NCI-H345 treated with DMSO at 0.1 percent for 48 hours (cell line): ENCODE results near the gene MYD88.

Experiments
- DNase-seq: peaks from one replicate; lab custom pipeline; 2025; ENCODE audit not compliant: unreplicated experiment; lab: John Stamatoyannopoulos, UW

MYD88 gene

DNA sequence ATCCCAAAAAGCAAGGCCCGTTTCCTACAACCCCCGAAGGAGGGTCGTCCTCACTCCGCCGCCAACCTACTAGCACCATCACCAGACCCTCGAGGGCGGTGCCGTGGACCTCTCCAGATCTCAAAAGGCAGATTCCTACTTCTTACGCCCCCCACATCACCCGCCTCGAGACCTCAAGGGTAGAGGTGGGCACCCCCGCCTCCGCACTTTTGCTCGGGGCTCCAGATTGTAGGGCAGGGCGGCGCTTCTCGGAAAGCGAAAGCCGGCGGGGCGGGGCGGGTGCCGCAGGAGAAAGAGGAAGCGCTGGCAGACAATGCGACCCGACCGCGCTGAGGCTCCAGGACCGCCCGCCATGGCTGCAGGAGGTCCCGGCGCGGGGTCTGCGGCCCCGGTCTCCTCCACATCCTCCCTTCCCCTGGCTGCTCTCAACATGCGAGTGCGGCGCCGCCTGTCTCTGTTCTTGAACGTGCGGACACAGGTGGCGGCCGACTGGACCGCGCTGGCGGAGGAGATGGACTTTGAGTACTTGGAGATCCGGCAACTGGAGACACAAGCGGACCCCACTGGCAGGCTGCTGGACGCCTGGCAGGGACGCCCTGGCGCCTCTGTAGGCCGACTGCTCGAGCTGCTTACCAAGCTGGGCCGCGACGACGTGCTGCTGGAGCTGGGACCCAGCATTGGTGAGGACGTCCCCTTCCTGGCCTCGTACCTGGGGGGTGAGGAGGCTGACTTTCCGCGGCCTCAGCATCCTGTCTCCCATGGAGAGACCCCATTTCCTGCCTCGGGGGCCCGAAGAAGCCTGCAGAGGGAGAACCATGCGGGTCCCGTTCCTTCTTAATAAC is at the start of gene MYD88:
Gene MYD88 (plus strand): TSS at position 313 of the 842 bp plus-strand sequence. CDS start 40 bp downstream, at position 353.
- DNase-seq, result no peak

DNA sequence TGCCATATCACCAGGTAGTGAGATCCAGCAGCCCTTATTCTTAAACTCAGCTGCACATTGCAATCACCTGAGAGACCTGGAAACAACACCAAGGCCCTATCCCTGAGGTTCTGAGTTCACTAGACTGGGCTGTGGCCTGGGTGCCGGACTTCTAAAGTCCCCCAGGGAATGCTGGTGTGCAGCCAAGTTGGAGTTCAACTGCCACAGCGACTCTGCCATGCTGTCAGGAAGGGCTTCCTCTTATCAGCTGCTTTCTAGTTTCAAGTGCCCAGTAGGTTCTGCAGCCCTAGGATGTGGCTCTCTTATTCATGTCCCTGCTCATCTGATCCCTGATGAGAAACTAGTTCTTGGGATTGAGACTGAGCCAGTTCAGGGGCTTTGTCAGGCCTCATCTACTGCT is 49.3 kb upstream of the MYD88 start:
- no peak for DNase-seq

DNA sequence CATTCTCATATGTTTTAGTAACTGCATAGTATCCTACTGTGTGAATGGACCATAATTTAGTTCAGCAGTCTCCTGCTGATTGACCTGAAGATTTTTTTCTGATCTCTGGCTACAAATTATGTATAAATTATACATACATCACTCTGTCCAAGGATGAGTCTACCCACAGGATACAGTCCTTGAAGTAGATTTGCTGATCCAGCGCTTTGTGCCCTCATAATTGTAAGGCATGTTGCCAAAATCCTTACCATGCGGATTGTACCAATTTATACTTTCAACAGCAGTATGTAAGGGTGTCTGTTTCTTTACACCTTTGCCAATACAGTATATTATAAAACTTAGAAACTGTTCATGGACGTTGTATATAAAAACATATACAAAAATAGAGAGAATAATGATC is 48.0 kb upstream of the MYD88 start:
- no peak for DNase-seq

DNA sequence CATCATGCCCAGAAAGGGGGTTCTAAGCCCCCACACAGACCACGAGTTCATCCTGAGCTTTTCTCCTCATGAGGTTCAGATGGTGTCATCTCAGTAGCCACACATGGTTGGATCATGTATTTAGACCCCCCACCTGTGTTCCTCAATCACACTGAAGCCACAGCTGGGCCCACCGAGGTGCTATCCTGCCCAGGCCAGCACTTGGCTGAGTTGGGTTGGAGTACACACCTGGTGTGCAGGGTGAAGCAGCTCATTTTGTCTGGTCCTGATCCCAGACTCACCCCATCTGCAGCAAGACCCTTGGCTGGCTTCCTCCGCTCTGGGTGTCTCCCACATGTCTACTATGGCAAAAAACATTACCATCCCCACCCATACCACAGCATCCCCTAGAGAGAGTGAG is 43.5 kb upstream of the MYD88 start:
- DNase-seq, result no peak

DNA sequence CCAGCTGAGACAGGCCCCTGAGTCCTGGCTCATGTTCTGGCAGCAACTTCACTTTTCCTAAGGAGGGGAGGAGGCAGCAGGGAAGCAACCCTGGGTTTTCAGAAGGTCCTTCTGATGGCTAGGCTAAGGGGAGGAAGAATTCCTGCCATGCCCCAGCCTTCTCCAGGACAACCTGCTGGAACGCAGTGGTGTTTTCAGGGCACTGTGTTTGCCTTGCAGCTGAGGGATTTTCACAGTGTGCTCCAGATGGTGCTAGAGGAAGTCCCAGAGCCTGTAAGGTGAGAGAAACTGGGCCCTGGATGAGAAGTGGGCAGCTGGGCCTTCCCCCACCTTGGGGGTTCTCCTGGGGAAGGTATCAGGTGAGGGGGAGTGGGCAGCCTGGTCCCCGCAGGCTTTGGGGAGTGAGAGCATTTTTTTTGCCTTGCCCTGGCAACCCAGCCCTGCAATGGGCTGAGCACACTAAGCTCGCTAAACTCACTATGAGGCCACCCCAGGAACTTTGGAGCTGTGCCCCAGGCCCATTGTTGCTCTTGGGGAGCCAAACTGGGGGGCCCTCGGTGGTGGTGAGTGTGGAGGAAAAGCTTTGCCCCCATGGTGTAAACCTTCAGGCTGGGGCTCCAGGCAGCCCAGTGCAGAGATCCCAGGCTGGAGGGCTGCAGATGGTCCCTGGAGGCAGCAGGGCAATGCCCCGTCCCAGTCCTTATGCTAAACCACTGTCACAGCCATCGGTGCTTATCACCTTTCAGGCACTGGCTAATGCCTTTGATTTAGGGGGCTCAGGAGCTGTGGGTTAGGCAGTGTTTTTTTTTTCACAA is 42.6 kb upstream of the MYD88 start:
- no peak for DNase-seq

DNA sequence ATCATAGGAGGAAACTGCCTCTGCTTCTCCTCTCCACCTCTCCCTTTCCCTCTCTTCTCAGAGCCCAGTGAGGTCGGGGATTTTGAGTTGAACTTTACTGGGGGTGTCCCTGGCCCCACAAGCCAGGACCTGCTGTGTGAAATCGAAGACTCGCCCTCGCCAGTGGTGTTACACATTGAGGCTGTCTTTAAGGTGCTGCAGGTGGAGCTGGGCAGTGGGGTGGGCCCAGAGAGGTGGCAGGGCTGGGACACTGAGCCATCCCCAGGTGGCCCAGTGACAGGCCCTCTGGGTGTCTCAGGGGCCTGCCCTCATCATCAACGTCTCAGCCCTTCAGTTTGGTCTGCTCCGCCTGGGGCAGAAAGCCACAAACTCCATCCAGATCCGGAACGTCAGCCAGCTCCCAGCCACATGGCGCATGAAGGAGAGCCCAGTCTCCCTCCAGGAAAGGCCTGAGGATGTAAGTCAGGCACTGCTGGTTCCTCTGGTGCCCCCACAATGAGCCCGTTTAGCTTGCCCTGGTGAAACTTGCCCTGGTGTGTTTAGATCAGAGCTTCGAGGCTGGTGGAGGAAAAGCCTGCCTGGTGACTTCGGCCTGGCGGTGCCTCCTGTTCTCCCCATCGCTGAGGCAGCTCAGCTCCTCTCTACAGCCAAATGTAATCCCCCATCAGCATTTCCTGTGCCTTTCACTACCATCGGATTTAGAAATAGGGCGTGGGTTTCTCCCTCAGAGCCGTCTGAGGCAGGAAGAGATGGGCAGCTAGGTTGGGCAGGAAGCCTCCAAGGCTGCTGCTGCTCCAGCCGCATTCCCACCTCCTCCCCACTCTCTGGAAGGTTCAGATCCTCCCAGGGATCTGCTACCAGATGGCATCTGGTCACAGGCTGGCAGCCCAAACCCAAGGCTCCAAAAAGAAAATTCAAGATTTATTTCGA is 40.8 kb upstream of the MYD88 start:
- no peak for DNase-seq

DNA sequence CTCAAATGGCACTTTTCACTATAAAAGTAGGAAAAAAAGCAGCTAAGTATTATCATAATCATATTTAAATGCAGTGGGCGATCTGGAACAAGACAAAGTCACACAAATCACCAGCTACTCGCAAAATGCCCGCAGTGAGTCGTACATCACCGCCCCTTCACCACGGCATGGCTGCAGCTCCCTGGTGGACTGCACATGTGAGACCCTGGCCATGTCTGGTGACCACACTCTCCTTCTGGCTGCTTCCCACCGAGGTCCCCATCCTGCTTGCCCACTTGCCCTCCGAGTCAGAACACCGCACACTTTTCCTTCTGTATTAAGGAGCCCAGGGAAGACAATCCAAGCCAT is 40.1 kb upstream of the MYD88 start:
- DNase-seq, result no peak

DNA sequence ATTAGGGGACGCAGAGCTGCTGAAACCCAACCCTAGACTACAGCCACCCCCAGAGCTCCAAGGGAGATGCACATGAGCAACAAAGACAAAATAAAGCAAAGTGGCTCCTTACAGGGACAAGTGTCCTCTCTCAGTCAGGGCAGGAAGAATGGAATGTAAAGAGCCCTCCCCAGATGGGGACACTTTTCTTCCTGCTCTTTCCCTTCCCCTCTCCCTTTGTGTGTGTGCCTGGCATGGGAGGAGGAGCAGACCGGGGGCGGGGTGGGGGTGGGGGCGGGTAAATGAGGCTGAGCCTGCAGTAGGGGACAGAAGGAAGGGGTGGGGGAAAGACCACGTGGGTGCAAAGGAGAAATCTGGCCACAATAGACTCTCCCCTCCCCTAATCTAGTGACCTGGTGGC is 38.9 kb upstream of the MYD88 start:
- DNase-seq, result no peak

DNA sequence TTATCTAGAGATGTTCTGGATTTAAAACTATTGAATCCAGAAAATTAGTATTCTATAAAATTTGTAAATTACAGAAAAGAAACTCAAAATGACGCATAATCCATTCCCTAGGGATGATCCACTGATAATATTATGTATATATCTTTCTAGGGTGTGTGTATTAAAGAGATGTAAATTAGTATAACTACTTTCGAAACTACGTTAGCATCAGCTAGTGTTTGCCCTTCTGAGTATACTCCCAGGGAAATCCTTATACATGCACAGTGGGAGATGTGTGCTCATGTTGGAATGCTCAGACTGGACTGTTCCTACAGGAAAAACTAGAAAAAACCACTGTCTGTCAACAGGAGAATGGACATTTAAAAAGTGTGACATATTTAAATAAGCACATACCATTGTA is 38.0 kb upstream of the MYD88 start:
- DNase-seq, result no peak

DNA sequence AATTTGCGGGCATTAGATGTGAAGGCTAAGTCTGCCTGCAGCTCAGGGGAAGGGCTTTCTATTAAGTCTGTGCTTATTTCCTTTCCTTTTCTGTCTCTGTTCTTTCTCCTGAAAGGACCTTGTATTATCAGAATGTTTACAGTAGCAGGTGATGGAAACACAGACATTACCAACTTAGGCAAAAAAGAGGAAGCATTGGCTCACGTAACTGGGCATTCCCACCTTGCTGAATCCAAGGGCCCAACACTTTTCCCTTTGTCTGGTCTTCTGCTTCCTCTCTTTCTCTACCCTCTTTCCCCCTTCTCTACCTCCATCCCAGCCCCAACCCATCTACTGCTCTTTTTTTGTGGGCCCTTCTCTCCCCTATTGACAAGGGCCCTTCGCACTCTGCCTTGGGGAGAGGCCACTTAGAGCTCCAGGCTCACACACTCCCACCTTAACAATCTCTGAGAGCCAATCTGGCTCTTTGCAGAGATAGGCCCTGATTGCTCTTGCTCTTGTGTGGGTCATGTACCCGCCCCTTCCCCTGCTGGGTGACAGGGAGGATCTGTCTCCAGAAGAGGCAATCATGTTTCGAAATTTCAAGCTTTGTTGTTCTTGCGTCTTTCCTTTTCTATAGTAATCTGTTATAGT is 36.5 kb upstream of the MYD88 start:
- no peak for DNase-seq

DNA sequence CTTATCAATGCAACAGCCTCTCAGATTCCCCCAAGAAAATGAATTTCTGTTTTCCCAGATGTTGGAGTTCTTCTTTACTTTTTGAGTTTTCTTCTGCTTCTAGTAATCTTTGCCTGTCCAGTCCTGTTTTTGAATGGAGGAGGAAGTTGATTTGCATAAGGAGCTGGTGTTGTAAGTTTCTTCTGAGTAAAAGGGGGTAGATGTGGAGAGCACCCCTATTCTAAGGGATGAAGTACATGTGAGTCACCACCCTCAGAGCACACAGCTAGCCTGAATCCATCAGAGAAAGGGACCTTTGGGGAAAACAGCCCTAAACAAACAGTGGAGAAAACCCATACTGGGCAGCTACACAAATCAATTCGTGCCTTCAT is 36.0 kb upstream of the MYD88 start:
- no peak for DNase-seq

DNA sequence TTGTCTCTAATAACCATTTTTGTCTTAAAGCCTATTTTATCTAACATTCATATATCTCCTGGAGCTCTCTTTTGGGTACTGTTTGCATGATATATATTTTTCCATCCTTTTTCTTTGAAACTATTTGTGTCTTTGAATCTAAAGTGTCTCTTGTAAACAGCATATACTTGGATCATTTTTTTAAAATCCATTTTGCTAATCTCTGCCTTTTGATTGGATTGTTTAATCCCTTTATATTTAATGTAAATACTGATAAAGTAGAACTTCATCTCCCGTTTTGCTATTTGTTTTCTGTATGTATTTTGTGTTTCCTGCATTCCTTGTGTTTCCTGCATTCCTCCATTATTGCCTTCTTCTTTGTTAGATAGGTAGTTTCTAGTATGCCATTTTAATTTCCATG is 32.9 kb upstream of the MYD88 start:
- no peak for DNase-seq

DNA sequence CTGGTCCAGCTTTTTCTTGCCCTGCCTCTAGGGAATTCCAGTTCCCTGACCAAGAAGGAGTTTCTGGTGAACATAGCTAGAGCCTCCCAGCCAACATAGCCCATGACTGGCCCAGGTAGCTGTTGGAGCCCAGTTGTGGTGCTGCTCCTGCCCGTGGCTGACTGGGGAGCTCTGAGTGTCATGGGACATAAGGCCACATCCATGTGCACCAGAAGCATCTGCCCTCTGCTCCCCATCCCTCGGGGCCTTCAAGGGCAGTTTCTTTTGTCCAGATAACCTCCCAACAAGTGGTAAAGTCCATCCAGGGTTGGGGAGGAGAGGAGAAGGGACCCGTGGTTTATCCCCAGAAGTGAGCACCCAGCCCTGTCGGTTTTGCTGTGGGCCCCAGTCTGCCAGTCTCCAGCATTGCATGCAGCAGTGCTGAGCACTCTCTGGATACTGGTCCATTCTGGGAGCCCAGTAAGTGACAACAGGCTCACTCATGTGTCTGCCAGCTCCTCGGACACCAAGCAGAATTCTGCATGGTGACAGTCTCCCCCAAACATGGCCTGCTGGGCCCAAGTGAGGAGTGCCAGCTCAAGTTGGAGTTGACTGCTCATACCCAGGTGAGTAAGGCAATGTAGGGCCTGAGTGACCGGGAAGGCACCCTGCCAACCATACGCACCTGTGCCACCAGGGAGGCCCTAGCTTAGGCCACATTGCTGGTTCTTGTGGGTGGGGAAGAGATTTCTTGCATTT is 30.4 kb upstream of the MYD88 start:
- no peak for DNase-seq

DNA sequence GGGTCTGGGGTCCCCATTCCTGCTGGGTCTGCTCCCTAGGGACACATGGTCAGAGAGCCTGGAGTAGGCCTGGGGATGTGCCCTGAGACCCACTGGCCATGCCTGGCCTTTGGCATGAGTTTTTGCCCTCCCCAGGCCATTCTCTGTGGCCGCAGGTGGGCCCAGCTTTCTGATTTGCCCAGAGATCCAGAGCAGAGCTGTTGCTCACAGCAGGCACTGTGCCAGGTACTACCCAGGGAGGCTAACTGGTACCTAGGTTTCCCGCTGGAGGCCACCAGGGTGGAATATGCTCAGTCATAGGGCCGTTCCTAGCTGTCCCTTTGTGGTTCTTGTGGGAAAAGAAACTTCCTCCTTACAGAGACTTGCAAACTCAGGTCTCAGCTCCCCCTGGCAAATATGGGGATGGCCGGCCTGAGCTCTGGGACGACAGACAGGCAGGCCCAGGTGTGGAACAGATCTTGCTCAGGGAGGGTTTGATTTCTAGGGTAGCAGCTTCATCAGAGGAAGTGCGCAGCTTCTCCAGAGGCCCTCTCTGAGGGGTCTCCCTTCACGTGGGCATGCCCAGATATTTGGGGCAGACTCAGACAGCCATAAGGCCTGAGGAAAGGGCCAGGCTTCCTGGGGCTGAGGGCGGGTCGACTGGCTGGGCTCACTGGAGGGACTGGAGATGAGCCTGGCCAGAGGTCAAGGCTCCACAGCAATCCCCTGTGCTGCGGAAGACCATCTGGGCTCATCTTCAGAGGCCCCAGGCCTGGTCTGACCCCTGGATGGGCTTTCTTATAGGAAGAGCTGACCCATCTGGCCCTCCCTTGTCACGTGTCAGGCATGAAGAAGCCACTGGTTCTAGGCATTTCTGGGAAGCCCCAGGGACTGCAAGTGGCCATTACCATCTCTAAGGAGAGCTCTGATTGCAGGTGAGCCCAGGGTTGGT is 29.5 kb upstream of the MYD88 start:
- DNase-seq, result no peak

DNA sequence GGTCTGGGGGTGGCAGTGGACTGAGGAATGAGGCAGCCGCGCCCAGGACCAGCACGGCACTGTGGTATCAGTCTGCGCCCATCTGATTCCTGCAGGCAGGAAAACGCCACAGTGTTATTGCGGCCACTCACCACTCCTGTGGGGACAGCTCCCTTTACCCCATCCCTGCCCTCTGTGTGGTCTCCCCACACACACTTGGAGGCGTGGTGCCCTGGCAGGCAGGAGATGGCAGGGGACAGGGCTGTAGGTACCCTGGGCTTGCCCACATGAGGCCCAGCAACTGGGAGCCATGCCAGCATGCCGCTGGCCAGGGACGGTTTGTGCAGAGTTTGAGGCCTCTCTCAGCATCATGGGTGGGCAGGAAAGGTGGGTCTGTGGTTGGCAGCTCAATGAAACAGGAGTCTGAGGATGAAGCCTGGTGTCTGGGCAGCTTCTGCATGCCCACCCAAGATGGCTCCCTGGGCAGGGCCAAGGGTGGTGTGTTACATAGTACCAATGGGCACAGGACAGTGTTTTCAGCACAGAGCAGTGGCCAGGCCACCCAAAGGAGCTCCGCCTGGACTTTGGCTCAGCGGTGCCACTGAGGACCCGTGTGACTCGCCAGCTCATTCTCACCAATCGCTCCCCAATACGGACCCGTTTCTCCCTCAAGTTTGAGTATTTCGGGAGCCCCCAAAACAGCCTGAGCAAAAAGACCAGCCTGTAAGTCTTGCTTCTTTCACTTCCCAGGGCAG is 28.7 kb upstream of the MYD88 start:
- DNase-seq, result no peak

DNA sequence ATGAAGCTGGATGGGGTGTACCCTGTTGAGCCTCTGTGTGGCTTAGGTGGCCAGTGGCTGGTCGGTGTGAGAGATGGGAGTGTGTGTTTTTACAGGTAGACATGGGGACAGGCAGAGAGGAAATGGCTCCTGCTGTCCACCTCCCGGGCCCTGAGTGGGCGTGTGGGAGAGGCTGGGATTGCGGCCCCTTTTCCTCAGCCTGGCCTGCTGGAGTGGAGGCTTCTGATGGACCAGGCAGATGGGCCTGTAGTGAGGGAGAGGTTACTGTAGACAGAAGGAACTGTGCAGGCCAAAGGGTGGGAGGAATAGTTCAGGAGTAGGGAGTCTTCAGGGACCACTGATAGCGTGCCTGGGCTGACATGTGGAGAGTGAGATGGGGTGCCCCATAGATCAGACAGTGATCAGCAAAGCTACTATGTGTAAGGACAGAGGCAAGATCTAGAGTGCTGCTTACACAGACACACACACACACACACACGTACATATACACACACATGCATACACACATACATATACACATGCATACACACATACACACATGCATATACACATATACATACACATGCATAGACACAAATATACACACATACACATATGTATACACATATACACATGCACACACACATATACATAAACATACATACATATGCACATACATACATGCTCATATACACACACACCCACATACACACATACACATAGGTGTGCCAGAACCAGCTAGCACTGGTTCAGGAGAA is 28.0 kb upstream of the MYD88 start:
- no peak for DNase-seq

DNA sequence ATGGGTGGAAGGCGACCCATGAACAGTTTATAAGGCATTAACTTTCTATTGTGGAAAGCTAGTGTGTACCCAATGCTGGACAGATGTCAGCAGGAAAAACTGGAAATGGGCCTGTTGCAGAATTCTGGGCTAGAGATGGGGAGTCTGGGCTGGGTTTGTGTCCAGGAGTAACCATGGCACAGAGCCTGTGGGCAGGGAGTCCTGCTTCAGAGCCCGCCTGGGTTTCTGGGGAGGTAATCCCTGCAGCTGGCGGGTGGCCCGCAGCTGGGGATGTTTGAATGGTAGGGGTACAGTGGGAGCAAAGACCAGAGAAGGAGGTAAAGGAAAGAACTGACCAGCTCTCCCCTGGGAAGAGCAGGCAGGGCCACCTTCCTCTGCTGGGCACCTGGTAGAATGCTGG is 27.3 kb upstream of the MYD88 start:
- DNase-seq, result no peak
